GM23338 (cell line): Measurements from ENCODE around the gene ASXL3. TPM values are rescaled to one million over a fixed set of nuclear protein-coding genes. Genes with fewer than 3 reads are reported as not detected.

Experiments used
- ATAC-seq: fragments of 200-7000 bp; cut with Tn5 transposase; 3 replicates; pipeline ENCODE4 v1.9.1; 2020
- DNase-seq: peaks from one replicate; pipeline ENCODE4 v3.0.0-alpha.2; 2015; ENCODE audit warnings: low spot score
- H2AFZ ChIP-seq: fragments of 200-600 bp; sonication (generic); 2 replicates; pipeline ENCODE4 v1.8.0; 2016; ENCODE audit warnings: antibody characterized with exemption, mild to moderate bottlenecking, moderate library complexity
- H3F3A ChIP-seq: fragments of 200-600 bp; sonication (generic); replicated peaks from 2 replicates; pipeline ENCODE4 v1.8.0; 2017; ENCODE audit warnings: antibody characterized with exemption, mixed run types, low read depth
- H3K27ac ChIP-seq: fragments of 200-600 bp; sonication (generic); 2 replicates; pipeline ENCODE4 v1.6.1; 2016; ENCODE audit warnings: low read depth
- H3K27me3 ChIP-seq: fragments of 200-600 bp; sonication (generic); 2 replicates; pipeline ENCODE4 v1.8.0; 2016; ENCODE audit warnings: mild to moderate bottlenecking, mixed run types, moderate library complexity; ENCODE audit not compliant: insufficient read depth
- H3K36me3 ChIP-seq: fragments of 200-600 bp; sonication (generic); 2 replicates; pipeline ENCODE4 v1.8.0; 2016; ENCODE audit warnings: mild to moderate bottlenecking; ENCODE audit not compliant: insufficient read depth
- H3K4me1 ChIP-seq: fragments of 200-600 bp; sonication (generic); 2 replicates; pipeline ENCODE4 v1.8.0; 2016; ENCODE audit warnings: mild to moderate bottlenecking, moderate library complexity; ENCODE audit not compliant: insufficient read depth
- H3K4me2 ChIP-seq: fragments of 200-600 bp; sonication (generic); 2 replicates; pipeline ENCODE4 v1.7.1; 2017; ENCODE audit warnings: mixed run types
- H3K4me3 ChIP-seq: fragments of 200-600 bp; sonication (generic); 2 replicates; pipeline ENCODE4 v1.6.1; 2016; ENCODE audit warnings: mixed run types
- H3K79me2 ChIP-seq: fragments of 200-600 bp; sonication (generic); replicated peaks from 2 replicates; pipeline ENCODE4 v1.8.0; 2017; ENCODE audit warnings: mild to moderate bottlenecking; ENCODE audit not compliant: insufficient read depth
- H3K9me2 ChIP-seq: fragments of 200-600 bp; sonication (generic); 2 replicates; pipeline ENCODE4 v1.8.0; 2017; ENCODE audit not compliant: insufficient read depth
- H4K20me1 ChIP-seq: fragments of 200-600 bp; sonication (generic); replicated peaks from 2 replicates; pipeline ENCODE4 v1.8.0; 2017; ENCODE audit warnings: mild to moderate bottlenecking; ENCODE audit not compliant: insufficient read depth
- H3K27ac Mint-ChIP-seq: 2 replicates; pipeline ENCODE4 v1.8.0; 2020; ENCODE audit warnings: inconsistent platforms, mild to moderate bottlenecking, moderate library complexity, mixed read lengths
- H3K27me3 Mint-ChIP-seq: 3 replicates; pipeline ENCODE4 v1.8.0; 2022; ENCODE audit warnings: low read depth, mild to moderate bottlenecking, moderate library complexity, mixed read lengths, inconsistent platforms; ENCODE audit not compliant: insufficient read depth, poor library complexity
- H3K36me3 Mint-ChIP-seq: 3 replicates; pipeline ENCODE4 v1.8.0; 2021; ENCODE audit warnings: low read depth, mild to moderate bottlenecking, inconsistent platforms, moderate library complexity, mixed read lengths
- H3K4me1 Mint-ChIP-seq: 3 replicates; pipeline ENCODE4 v1.8.0; 2020; ENCODE audit warnings: mild to moderate bottlenecking, inconsistent platforms, mixed read lengths
- H3K4me3 Mint-ChIP-seq: 3 replicates; pipeline ENCODE4 v1.8.0; 2021; ENCODE audit warnings: moderate library complexity, mild to moderate bottlenecking, inconsistent platforms, mixed read lengths
- H3K9me3 Mint-ChIP-seq: 3 replicates; pipeline ENCODE4 v1.8.0; 2020; ENCODE audit warnings: moderate library complexity, mild to moderate bottlenecking, inconsistent platforms, mixed read lengths
- EZH2 ChIP-seq: fragments of 200-600 bp; sonication (generic); IDR thresholded peaks from one replicate; pipeline ENCODE4 v1.8.0; 2017; ENCODE audit warnings: antibody characterized with exemption, mild to moderate bottlenecking, low read depth; ENCODE audit not compliant: unreplicated experiment
- EZH2phosphoT487 ChIP-seq: fragments of 200-600 bp; sonication (generic); IDR thresholded peaks from one replicate; pipeline ENCODE4 v1.8.1; 2018; ENCODE audit warnings: antibody characterized with exemption; ENCODE audit not compliant: unreplicated experiment
- JUNB ChIP-seq: IDR thresholded peaks from one replicate; pipeline ENCODE4 v1.6.1; 2016; ENCODE audit warnings: antibody characterized with exemption; ENCODE audit not compliant: unreplicated experiment
- NANOG ChIP-seq: IDR thresholded peaks from 2 replicates; pipeline ENCODE4 v1.6.1; 2016; ENCODE audit warnings: antibody characterized with exemption, borderline replicate concordance
- POLR2AphosphoS5 ChIP-seq: IDR thresholded peaks from 2 replicates; pipeline ENCODE4 v1.6.1; 2016; ENCODE audit warnings: antibody characterized with exemption, low read depth
- STAT1 ChIP-seq: IDR thresholded peaks from one replicate; pipeline ENCODE4 v1.6.1; 2016; ENCODE audit warnings: antibody characterized with exemption; ENCODE audit not compliant: unreplicated experiment
- polyA plus RNA-seq: library from polyadenylated mRNA; unstranded; fragments of >200 nt; fragmentation: Nextera tagmentation; extraction: Ambion mirVana; gene quantifications from 2 replicates; pipeline ENCODE4 v1.2.1, GENCODE V29; 2016
- total RNA-seq: library from RNA; depleted of rRNA; stranded (reverse); fragments of >200 nt; shearing (Covaris generic); gene quantifications from 2 replicates; pipeline ENCODE4 v1.2.3, GENCODE V29; 2014
- TF ChIP-seq, protein P1 (sequence below), 2 experiments: fragments of 200-600 bp in 1 of 2; sonication (generic) in 1 of 2; conservative IDR thresholded peaks; 2 replicates each; pipeline versions ENCODE4 v1.5.1 to v1.6.1; 2016 to 2017; ENCODE audit warnings: antibody characterized with exemption in 2 of 2, low read depth in 2 of 2, mild to moderate bottlenecking in 2 of 2, moderate library complexity in 1 of 2
- TF ChIP-seq, protein P2 (sequence below): IDR thresholded peaks from one replicate; pipeline ENCODE4 v1.6.1; 2018; ENCODE audit warnings: antibody characterized with exemption; ENCODE audit not compliant: unreplicated experiment
- TF ChIP-seq, protein P3 (sequence below): fragments of 250-450 bp; sonication (Bioruptor Pico); IDR thresholded peaks from 2 replicates; pipeline ENCODE4 v1.5.0; 2020; ENCODE audit warnings: mild to moderate bottlenecking, moderate library complexity

The ASXL3 gene
- total and polyA plus RNA-seq, 2 experiments from 2014 or later, result 0.23 to 1.4 TPM

DNA sequence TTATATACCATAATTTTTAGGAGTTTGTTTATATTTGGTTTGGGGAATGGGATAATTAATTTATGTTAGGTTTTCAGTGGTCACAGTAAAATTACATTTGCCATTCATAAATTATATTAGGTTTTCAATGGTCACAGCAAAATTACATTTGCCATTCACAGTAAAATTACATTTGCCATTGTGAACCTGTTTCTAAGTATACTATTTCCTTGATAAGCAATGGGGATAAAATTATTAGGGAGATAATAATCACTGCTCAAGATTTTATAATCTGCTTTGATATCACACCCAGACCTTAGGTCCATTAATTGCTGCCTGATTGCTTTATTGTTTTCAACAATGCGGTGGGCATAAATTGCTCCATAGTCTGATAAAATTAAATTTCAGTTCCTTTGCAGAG, 124.6 kb downstream of the ASXL3 start:
- no peaks in the 10 kb centered on the region for H3K27me3 ChIP-seq
- H3K4me1 Mint-ChIP-seq, result no peaks in the 10 kb centered on the region
- no peak overlapping the region for H3K4me3 ChIP-seq

More for the DNA sequence above, 124.6 kb downstream of the ASXL3 start:
- no peaks in the 10 kb centered on the region for H3F3A ChIP-seq
- Mint-ChIP-seq H3K4me3 (no peak overlapping the region), H3K9me3 (no peaks in the 10 kb centered on the region), H3K27ac (no peak overlapping the region), H3K36me3 (no peaks in the 10 kb centered on the region), H3K27me3 (no peaks in the 10 kb centered on the region)
- no peak for TF ChIP-seq JUNB
- TF ChIP-seq, protein P1, sequence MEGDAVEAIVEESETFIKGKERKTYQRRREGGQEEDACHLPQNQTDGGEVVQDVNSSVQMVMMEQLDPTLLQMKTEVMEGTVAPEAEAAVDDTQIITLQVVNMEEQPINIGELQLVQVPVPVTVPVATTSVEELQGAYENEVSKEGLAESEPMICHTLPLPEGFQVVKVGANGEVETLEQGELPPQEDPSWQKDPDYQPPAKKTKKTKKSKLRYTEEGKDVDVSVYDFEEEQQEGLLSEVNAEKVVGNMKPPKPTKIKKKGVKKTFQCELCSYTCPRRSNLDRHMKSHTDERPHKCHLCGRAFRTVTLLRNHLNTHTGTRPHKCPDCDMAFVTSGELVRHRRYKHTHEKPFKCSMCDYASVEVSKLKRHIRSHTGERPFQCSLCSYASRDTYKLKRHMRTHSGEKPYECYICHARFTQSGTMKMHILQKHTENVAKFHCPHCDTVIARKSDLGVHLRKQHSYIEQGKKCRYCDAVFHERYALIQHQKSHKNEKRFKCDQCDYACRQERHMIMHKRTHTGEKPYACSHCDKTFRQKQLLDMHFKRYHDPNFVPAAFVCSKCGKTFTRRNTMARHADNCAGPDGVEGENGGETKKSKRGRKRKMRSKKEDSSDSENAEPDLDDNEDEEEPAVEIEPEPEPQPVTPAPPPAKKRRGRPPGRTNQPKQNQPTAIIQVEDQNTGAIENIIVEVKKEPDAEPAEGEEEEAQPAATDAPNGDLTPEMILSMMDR (conservative IDR thresholded peaks at IDR 0.05; ENCODE audit: low read depth in 2 of 2), result no peak
- TF ChIP-seq, protein P2, sequence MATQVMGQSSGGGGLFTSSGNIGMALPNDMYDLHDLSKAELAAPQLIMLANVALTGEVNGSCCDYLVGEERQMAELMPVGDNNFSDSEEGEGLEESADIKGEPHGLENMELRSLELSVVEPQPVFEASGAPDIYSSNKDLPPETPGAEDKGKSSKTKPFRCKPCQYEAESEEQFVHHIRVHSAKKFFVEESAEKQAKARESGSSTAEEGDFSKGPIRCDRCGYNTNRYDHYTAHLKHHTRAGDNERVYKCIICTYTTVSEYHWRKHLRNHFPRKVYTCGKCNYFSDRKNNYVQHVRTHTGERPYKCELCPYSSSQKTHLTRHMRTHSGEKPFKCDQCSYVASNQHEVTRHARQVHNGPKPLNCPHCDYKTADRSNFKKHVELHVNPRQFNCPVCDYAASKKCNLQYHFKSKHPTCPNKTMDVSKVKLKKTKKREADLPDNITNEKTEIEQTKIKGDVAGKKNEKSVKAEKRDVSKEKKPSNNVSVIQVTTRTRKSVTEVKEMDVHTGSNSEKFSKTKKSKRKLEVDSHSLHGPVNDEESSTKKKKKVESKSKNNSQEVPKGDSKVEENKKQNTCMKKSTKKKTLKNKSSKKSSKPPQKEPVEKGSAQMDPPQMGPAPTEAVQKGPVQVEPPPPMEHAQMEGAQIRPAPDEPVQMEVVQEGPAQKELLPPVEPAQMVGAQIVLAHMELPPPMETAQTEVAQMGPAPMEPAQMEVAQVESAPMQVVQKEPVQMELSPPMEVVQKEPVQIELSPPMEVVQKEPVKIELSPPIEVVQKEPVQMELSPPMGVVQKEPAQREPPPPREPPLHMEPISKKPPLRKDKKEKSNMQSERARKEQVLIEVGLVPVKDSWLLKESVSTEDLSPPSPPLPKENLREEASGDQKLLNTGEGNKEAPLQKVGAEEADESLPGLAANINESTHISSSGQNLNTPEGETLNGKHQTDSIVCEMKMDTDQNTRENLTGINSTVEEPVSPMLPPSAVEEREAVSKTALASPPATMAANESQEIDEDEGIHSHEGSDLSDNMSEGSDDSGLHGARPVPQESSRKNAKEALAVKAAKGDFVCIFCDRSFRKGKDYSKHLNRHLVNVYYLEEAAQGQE, result no peak
- no peak for TF ChIP-seq EZH2phosphoT487
- no peak for TF ChIP-seq NANOG
- no peak for TF ChIP-seq STAT1
- no peak for TF ChIP-seq POLR2AphosphoS5
- TF ChIP-seq, protein P3, sequence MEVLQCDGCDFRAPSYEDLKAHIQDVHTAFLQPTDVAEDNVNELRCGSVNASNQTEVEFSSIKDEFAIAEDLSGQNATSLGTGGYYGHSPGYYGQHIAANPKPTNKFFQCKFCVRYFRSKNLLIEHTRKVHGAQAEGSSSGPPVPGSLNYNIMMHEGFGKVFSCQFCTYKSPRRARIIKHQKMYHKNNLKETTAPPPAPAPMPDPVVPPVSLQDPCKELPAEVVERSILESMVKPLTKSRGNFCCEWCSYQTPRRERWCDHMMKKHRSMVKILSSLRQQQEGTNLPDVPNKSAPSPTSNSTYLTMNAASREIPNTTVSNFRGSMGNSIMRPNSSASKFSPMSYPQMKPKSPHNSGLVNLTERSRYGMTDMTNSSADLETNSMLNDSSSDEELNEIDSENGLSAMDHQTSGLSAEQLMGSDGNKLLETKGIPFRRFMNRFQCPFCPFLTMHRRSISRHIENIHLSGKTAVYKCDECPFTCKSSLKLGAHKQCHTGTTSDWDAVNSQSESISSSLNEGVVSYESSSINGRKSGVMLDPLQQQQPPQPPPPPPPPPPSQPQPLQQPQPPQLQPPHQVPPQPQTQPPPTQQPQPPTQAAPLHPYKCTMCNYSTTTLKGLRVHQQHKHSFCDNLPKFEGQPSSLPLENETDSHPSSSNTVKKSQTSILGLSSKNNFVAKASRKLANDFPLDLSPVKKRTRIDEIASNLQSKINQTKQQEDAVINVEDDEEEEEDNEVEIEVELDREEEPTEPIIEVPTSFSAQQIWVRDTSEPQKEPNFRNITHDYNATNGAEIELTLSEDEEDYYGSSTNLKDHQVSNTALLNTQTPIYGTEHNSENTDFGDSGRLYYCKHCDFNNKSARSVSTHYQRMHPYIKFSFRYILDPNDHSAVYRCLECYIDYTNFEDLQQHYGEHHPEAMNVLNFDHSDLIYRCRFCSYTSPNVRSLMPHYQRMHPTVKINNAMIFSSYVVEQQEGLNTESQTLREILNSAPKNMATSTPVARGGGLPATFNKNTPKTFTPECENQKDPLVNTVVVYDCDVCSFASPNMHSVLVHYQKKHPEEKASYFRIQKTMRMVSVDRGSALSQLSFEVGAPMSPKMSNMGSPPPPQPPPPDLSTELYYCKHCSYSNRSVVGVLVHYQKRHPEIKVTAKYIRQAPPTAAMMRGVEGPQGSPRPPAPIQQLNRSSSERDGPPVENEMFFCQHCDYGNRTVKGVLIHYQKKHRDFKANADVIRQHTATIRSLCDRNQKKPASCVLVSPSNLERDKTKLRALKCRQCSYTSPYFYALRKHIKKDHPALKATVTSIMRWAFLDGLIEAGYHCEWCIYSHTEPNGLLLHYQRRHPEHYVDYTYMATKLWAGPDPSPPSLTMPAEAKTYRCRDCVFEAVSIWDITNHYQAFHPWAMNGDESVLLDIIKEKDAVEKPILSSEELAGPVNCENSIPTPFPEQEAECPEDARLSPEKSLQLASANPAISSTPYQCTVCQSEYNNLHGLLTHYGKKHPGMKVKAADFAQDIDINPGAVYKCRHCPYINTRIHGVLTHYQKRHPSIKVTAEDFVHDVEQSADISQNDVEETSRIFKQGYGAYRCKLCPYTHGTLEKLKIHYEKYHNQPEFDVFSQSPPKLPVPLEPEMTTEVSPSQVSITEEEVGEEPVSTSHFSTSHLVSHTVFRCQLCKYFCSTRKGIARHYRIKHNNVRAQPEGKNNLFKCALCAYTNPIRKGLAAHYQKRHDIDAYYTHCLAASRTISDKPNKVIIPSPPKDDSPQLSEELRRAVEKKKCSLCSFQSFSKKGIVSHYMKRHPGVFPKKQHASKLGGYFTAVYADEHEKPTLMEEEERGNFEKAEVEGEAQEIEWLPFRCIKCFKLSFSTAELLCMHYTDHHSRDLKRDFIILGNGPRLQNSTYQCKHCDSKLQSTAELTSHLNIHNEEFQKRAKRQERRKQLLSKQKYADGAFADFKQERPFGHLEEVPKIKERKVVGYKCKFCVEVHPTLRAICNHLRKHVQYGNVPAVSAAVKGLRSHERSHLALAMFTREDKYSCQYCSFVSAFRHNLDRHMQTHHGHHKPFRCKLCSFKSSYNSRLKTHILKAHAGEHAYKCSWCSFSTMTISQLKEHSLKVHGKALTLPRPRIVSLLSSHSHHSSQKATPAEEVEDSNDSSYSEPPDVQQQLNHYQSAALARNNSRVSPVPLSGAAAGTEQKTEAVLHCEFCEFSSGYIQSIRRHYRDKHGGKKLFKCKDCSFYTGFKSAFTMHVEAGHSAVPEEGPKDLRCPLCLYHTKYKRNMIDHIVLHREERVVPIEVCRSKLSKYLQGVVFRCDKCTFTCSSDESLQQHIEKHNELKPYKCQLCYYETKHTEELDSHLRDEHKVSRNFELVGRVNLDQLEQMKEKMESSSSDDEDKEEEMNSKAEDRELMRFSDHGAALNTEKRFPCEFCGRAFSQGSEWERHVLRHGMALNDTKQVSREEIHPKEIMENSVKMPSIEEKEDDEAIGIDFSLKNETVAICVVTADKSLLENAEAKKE (CRISPR knock-in tag), result no peak
- no peak for TF ChIP-seq EZH2
- ATAC-seq (no peak), DNase-seq (no peak)
- H3K4me2 ChIP-seq, result no peak overlapping the region
- no peaks in the 10 kb centered on the region for H4K20me1 ChIP-seq
- H3K27ac ChIP-seq, result no peak overlapping the region
- no peak overlapping the region for H2AFZ ChIP-seq
- H3K4me1 ChIP-seq, result no peaks in the 10 kb centered on the region
- no peaks in the 10 kb centered on the region for H3K79me2 ChIP-seq
- no peaks in the 10 kb centered on the region for H3K9me2 ChIP-seq
- H3K36me3 ChIP-seq, result no peaks in the 10 kb centered on the region
